SK-N-SH treated with all-trans-retinoic acid at 6 μM for 48 hours (cell line): ENCODE measurements around the gene ADK.

ENCODE experiments used
- CREB5 ChIP-seq: fragments of 250-450 bp; sonication (Bioruptor Pico); IDR thresholded peaks from 2 replicates; pipeline ENCODE4 v1.5.1; 2020; ENCODE audit warnings: low read depth, mild to moderate bottlenecking, moderate library complexity
- PATZ1 ChIP-seq: fragments of 250-450 bp; sonication (Bioruptor Pico); IDR thresholded peaks from 2 replicates; pipeline ENCODE4 v1.8.0; 2020; ENCODE audit warnings: mild to moderate bottlenecking, moderate library complexity, borderline replicate concordance
- RARB ChIP-seq: fragments of 250-450 bp; sonication (Bioruptor Pico); IDR thresholded peaks from 2 replicates; pipeline ENCODE4 v1.8.0; 2021; ENCODE audit warnings: mild to moderate bottlenecking, moderate library complexity
- ZNF565 ChIP-seq: fragments of 450-650 bp; formaldehyde crosslinking; conservative IDR thresholded peaks from 2 replicates; pipeline ENCODE4 v1.5.0; 2020; ENCODE audit warnings: low read depth, mild to moderate bottlenecking, moderate library complexity
- ZNF70 ChIP-seq: fragments of 450-650 bp; formaldehyde crosslinking; IDR thresholded peaks from 2 replicates; pipeline ENCODE4 v1.5.0; 2020; ENCODE audit warnings: mild to moderate bottlenecking, moderate library complexity
- ZNF8 ChIP-seq: fragments of 450-650 bp; formaldehyde crosslinking; IDR thresholded peaks from 2 replicates; pipeline ENCODE4 v1.5.0; 2020; ENCODE audit warnings: mild to moderate bottlenecking, moderate library complexity

DNA sequence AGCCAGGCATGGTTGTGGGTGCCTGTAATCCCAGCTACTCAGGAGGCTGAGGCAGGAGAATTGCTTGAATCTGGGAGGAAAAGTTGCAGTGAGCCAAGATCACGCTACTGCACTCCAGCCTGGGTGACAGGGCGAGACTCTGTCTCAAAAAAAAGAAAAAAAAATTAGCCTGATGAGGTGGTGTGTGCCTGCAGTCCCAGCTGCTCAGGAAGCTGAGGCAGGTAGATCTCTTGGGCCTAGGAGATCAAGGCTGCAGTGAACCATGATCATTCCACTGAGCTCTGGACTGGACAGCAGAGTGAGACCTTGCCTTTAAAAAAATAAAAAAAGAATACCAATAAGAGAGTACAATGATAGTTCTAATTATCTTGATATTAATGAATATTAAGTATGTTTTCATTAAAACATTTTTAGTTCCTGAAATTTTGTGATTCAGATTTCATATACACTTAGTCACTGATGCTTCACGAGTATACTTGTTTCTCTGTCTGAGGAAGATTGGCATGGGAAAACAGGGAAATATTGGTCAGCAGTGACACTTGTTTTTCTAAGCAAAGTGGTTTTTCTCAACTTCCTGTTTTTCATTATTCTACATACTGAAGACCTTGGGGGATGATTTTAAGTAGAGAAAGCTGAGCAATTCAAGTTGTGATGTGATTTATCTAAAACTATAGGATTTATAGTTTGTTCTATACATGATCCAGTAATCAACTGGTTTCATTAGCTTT, 76.8 kb downstream of the ADK start:
- TF ChIP-seq ZNF8 (CRISPR knock-in tag) = no peak
- no peak for TF ChIP-seq ZNF565 (CRISPR knock-in tag)
- TF ChIP-seq PATZ1 (CRISPR knock-in tag) = no peak
- TF ChIP-seq CREB5 (CRISPR knock-in tag) = no peak
- no peak for TF ChIP-seq RARB (CRISPR knock-in tag)
- no peak for TF ChIP-seq ZNF70 (CRISPR knock-in tag)
